Measurements from ENCODE around the gene ABCG8. TPM values are rescaled to one million over a fixed set of nuclear protein-coding genes. Genes with fewer than 3 reads are reported as not detected.

The ABCG8 gene
- total RNA-seq, 6 experiments from 2014 or later = 30.1 to 116 (median 49.0) TPM

DNA sequence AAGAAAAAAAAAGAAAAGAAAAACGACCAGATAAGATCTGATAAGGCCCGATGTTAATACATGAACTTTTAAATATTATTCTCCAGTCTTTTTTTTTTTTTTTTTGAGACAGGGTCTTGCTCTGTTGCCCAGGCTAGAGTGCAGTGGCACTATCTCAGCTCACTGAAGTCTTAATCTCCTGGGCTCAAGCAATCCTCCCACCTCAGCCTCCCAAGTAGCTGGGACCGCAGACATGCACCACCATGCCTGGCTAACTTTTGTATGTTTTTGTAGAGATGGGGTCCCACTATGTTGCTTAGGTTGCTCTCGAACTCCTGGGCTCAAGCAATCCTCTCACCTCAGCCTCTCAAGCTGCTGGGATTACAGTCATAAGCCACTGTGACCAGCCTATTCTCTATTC is 1.7 kb upstream of the ABCG8 start:
- Histone ChIP-seq H3K27ac (peak overlapping the region in 1 of 3 donors; percentile 95), H3K9me3 (no peaks in the 10 kb centered on the region), H3K27me3 (no peaks in the 10 kb centered on the region), H3K4me3 (peak overlapping the region; percentile 55 to 94 (median 91)), H3K36me3 (peaks cover 0 to 4% (median 0%) of the 10 kb centered on the region in 4 donors), H3K4me1 (peaks cover 0 to 18% (median 6%) of the 10 kb centered on the region in 4 donors)
- DNase-seq (no peak), ATAC-seq (no peak)
- WGBS (ENCODE audit: insufficient coverage, low coverage, low lambda C conversion rate, missing lambda C conversion rate) = 28% methylated on average over 3 of the region's 4 CpGs
- TF ChIP-seq POLR2A (IDR thresholded peaks at IDR 0.05) = no peak
- TF ChIP-seq, protein P1, sequence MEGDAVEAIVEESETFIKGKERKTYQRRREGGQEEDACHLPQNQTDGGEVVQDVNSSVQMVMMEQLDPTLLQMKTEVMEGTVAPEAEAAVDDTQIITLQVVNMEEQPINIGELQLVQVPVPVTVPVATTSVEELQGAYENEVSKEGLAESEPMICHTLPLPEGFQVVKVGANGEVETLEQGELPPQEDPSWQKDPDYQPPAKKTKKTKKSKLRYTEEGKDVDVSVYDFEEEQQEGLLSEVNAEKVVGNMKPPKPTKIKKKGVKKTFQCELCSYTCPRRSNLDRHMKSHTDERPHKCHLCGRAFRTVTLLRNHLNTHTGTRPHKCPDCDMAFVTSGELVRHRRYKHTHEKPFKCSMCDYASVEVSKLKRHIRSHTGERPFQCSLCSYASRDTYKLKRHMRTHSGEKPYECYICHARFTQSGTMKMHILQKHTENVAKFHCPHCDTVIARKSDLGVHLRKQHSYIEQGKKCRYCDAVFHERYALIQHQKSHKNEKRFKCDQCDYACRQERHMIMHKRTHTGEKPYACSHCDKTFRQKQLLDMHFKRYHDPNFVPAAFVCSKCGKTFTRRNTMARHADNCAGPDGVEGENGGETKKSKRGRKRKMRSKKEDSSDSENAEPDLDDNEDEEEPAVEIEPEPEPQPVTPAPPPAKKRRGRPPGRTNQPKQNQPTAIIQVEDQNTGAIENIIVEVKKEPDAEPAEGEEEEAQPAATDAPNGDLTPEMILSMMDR (IDR thresholded peaks at IDR 0.05) = no peak
- intact Hi-C loops (cut with DNase I) = no loop called here

DNA sequence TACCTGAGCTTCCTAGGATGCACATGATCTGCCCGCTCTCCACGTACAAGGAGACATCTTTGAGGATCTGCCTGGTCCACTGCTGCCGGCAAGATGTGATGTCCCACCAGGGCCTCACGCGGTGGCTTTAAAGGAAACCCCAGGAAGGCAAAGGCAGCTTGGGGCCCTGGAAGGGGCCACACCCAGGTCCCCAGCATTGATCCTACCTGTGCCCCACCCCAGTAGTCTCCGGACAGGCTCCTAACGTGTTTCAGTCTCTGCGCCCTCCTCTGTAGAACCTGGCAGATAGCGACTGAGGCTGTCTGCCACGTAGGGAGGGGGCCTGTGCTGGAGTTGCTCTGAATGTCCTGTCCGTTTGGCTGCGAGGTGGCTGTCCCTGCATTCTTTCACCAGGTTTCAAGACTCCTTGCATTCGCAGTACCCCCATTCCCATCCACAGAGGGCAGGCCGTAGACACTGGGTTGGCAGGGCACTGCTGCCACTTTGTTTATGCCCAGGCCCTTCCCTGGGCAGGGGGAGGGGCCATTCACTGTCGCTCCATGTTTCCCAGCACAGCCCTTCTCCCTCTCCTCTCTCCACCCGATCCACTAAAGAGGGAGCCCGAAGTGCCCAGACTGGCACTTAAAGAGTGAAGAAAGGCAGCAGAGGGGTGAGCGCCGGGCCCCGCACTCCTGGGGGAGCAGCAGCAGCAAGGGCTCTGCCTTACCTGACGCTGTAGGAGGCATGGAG is 776 bp upstream of the ABCG8 start:
- no peaks in the 10 kb centered on the region for H3K27me3 ChIP-seq
- H3K36me3 ChIP-seq = peaks cover 0 to 4% (median 0%) of the 10 kb centered on the region in 4 donors
- 37% methylated on average over 3 of the region's 21 CpGs for WGBS (ENCODE audit: insufficient coverage, low coverage, low lambda C conversion rate, missing lambda C conversion rate)
- intact Hi-C loops (cut with DNase I) = no loop called here
- DNase-seq (peak; percentile 62 to 80 (median 77)), ATAC-seq (peak; percentile 55 to 79 (median 66))
- H3K4me3 ChIP-seq = peak overlapping the region; percentile 55 to 94 (median 91)
- TF ChIP-seq, protein P1 (IDR thresholded peaks at IDR 0.05) = peak in 1 of 4 donors; percentile 7
- no peak for TF ChIP-seq POLR2A (IDR thresholded peaks at IDR 0.05)
- peak overlapping the region; percentile 82 to 95 (median 92) for H3K27ac ChIP-seq
- no peaks in the 10 kb centered on the region for H3K9me3 ChIP-seq
- H3K4me1 ChIP-seq = peaks cover 0 to 24% (median 6%) of the 10 kb centered on the region in 4 donors

DNA sequence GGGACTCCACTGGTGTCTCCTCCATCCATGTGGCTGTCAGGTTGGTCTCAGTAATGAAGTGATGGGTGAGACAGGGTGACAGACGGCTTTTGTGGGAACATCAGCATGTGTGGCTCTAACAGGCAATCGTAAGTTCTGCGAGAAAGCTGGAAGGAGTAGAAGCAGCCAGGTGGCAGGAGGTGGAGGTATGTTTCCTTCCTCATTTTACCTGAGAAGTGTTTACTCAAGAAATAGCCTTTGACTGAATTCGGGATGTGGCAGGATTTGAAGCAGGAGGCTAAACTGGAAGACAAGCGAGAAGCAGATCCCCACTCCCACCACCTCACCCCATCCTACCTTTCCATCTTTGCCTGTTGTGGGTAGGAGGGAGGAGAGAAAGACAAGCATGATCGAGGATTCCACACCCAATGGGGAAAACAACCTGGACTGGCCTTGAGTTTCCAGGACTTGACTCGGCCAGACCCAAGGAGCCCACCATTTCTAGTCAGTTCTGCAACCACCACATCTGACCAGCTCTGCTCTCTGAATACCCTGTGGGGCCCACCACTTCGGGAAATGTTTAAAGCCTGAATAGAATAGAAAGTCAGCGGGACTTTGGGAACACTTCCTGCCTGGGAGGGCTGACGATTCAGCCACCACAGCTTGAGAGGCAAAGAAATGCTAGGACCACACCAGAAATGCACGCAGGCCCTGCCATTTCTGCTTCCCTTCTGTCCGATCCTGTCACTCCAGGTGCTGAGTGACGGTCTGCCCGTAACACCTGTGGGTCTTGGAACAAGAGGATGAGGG is 1.2 kb downstream of the ABCG8 start:
- peak overlapping the region; percentile 55 to 94 (median 91) for H3K4me3 ChIP-seq
- intact Hi-C loops (cut with DNase I) = no loop called here
- no peak for DNase-seq
- H3K36me3 ChIP-seq = peaks cover 0 to 4% (median 0%) of the 10 kb centered on the region in 4 donors
- TF ChIP-seq, protein P1 (IDR thresholded peaks at IDR 0.05) = no peak
- TF ChIP-seq POLR2A (IDR thresholded peaks at IDR 0.05) = no peak
- H3K27me3 ChIP-seq = no peaks in the 10 kb centered on the region
- no peaks in the 10 kb centered on the region for H3K9me3 ChIP-seq
- WGBS (ENCODE audit: insufficient coverage, low coverage, low lambda C conversion rate, missing lambda C conversion rate) = 27% methylated on average over 14 of the region's 14 CpGs
- H3K27ac ChIP-seq = peak overlapping the region; percentile 82 to 95 (median 92)
- peaks cover 0 to 41% (median 7%) of the 10 kb centered on the region in 4 donors for H3K4me1 ChIP-seq
- no peak for ATAC-seq

DNA sequence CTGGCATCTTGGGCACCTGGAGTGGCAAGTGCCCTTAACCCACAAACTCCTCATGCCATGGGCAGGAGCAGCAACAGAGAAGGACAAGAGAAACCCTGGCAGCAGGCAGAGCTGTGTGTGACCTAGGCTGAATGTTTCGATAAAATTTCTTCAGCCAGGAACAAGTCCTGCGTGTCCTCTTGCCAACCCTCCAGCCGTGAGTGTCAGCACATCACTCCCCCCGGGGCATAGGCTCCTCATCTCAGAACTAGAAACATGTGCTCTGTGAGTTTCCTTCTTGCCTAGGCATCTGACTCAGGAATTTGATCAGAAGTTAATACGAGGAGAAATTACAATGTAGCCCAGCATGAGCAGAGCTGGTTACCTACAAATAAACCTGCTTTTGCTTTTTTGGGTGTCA is 2.2 kb downstream of the ABCG8 start:
- Histone ChIP-seq H3K27me3 (no peaks in the 10 kb centered on the region), H3K4me3 (peak overlapping the region; percentile 55 to 94 (median 91)), H3K9me3 (no peaks in the 10 kb centered on the region), H3K27ac (peak overlapping the region; percentile 82 to 95 (median 92)), H3K36me3 (peaks cover 0 to 13% (median 0%) of the 10 kb centered on the region in 4 donors), H3K4me1 (peaks cover 0 to 47% (median 8%) of the 10 kb centered on the region in 4 donors)
- peak in 1 of 4 donors; percentile 4 for ATAC-seq
- WGBS (ENCODE audit: insufficient coverage, low coverage, low lambda C conversion rate, missing lambda C conversion rate) = 20% methylated on average over 5 of the region's 5 CpGs
- intact Hi-C loops (cut with DNase I) = no loop called here
- TF ChIP-seq, protein P1 (IDR thresholded peaks at IDR 0.05) = no peak
- no peak for TF ChIP-seq POLR2A (IDR thresholded peaks at IDR 0.05)
- peak in 1 of 3 donors; percentile 42 for DNase-seq
